Measurements from ENCODE around the gene CBL. TPM values are rescaled to one million over a fixed set of nuclear protein-coding genes. Genes with fewer than 3 reads are reported as not detected.

CBL gene
- total and polyA plus RNA-seq, 2 donors from 2014 or later, result 2.0 to 20.6 TPM

DNA sequence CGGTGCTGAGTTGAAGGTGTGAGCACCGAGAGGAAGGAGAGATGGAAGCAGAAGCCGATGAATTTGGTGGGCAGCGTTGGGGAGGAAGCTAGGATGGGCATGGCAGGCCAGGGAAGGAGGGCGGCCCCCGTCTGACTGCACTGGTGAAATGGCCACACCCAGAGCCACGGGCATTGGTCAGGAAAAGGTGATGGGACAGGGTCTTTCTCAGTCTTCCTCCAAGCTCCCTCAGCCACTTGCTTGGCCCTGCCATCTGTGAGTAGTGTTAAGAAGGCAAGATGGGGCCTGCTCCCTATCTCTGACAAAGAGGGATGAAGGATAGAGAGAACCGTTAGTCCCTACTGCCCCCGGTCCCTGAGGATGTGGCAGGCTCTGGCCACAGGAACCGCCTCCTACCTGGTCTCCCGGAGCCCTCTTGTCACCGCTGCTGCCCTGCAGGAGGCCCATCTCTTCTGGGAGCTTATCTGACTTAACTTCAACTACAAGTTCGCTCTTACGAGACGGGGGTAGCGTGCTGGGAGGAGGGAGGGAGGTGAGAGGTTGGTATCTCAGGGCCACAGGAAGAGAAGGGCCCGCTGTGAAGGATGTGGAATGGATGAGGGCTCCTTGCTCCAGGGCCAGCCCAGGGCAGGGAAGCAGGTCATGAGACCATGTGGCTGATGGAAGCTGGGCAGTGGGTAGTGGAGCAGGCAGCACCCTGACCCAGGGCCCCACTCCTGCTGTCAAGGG, 104.0 kb downstream of the CBL start:
- FAIRE-seq, result no peak
- intact Hi-C loops (cut with DNase I), result no loop called here
- DNase-seq, result no peak
- Histone ChIP-seq H3K9ac (ENCODE audit: low read length in 3 of 3) (no peak overlapping the region), H3K36me3 (ENCODE audit: control insufficient read depth in 2 of 3, insufficient read depth in 3 of 3, low read length in 3 of 3) (no peaks in the 10 kb centered on the region), H3K27ac (ENCODE audit: low read depth in 2 of 2, low read length in 2 of 2) (no peak overlapping the region), H3K4me1 (ENCODE audit: control insufficient read depth in 2 of 3, insufficient read depth in 2 of 3, low read depth in 1 of 3, low read length in 3 of 3) (peaks cover 0 to 4% (median 0%) of the 10 kb centered on the region in 3 donors), H3K27me3 (ENCODE audit: control insufficient read depth, insufficient read depth, low read length) (no peaks in the 10 kb centered on the region), H3K4me3 (ENCODE audit: low read length in 3 of 3) (no peak overlapping the region), H3K9me3 (ENCODE audit: control insufficient read depth in 2 of 3, insufficient read depth in 1 of 3, low read length in 3 of 3) (no peaks in the 10 kb centered on the region)
- no peak for TF ChIP-seq CTCF (IDR thresholded peaks at IDR 0.05; ENCODE audit: borderline replicate concordance, extremely low read depth, insufficient read depth)

DNA sequence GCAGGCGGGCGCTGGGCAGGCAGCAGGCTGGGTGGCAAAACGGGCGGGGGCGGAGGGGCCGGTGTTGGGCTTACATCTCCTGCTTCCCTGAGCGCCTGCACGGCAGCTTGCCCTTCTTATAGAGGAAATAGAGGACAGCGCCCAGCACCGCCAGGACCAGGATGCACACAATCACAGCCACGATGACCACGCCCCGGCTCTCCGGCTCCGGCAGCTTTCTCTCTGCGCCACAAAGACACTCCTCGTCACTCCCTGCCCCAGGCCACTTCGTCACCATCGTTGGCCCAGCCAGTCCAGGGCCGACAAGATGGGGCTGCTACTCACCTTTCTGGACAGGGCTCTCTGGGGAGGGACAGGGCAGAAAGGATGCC, 104.5 kb downstream of the CBL start:
- H3K4me3 ChIP-seq (ENCODE audit: low read length in 3 of 3), result no peak overlapping the region
- no peak for TF ChIP-seq CTCF (IDR thresholded peaks at IDR 0.05; ENCODE audit: borderline replicate concordance, extremely low read depth, insufficient read depth)
- no peak overlapping the region for H3K9ac ChIP-seq (ENCODE audit: low read length in 3 of 3)
- H3K27me3 ChIP-seq (ENCODE audit: control insufficient read depth, insufficient read depth, low read length), result no peaks in the 10 kb centered on the region
- FAIRE-seq (no peak), DNase-seq (no peak)
- peaks cover 0 to 8% (median 4%) of the 10 kb centered on the region in 3 donors for H3K4me1 ChIP-seq (ENCODE audit: control insufficient read depth in 2 of 3, insufficient read depth in 2 of 3, low read depth in 1 of 3, low read length in 3 of 3)
- H3K27ac ChIP-seq (ENCODE audit: low read depth in 2 of 2, low read length in 2 of 2), result no peak overlapping the region
- no peaks in the 10 kb centered on the region for H3K9me3 ChIP-seq (ENCODE audit: control insufficient read depth in 2 of 3, insufficient read depth in 1 of 3, low read length in 3 of 3)
- intact Hi-C loops (cut with DNase I), result no loop called here
- H3K36me3 ChIP-seq (ENCODE audit: control insufficient read depth in 2 of 3, insufficient read depth in 3 of 3, low read length in 3 of 3), result no peaks in the 10 kb centered on the region

GRCh38 chr11:119314726-119315125, 108.6 kb downstream of the CBL start:
- no peak overlapping the region for H3K9ac ChIP-seq (ENCODE audit: low read length in 3 of 3)
- H3K4me1 ChIP-seq (ENCODE audit: control insufficient read depth in 2 of 3, insufficient read depth in 2 of 3, low read depth in 1 of 3, low read length in 3 of 3), result peaks cover 0 to 20% (median 9%) of the 10 kb centered on the region in 3 donors
- no peak for TF ChIP-seq CTCF (IDR thresholded peaks at IDR 0.05; ENCODE audit: borderline replicate concordance, extremely low read depth, insufficient read depth)
- FAIRE-seq, result no peak
- intact Hi-C loops (cut with DNase I), result no loop called here
- peak overlapping the region in 1 of 2 donors; percentile 71 for H3K27ac ChIP-seq (ENCODE audit: low read depth in 2 of 2, low read length in 2 of 2)
- no peaks in the 10 kb centered on the region for H3K36me3 ChIP-seq (ENCODE audit: control insufficient read depth in 2 of 3, insufficient read depth in 3 of 3, low read length in 3 of 3)
- no peaks in the 10 kb centered on the region for H3K27me3 ChIP-seq (ENCODE audit: control insufficient read depth, insufficient read depth, low read length)
- DNase-seq, result peak in 1 of 5 donors; percentile 51
- no peaks in the 10 kb centered on the region for H3K9me3 ChIP-seq (ENCODE audit: control insufficient read depth in 2 of 3, insufficient read depth in 1 of 3, low read length in 3 of 3)
- peak overlapping the region in 1 of 3 donors; percentile 6 for H3K4me3 ChIP-seq (ENCODE audit: low read length in 3 of 3)

All from kidney (tissue), 14 donors.